SHP77 (cell line): ENCODE measurements around the gene RBPMS2.

Experiments
- DNase-seq, 2 experiments: peaks; one replicate each; lab custom pipeline; 2025; lab: John Stamatoyannopoulos, UW

RBPMS2 gene

DNA sequence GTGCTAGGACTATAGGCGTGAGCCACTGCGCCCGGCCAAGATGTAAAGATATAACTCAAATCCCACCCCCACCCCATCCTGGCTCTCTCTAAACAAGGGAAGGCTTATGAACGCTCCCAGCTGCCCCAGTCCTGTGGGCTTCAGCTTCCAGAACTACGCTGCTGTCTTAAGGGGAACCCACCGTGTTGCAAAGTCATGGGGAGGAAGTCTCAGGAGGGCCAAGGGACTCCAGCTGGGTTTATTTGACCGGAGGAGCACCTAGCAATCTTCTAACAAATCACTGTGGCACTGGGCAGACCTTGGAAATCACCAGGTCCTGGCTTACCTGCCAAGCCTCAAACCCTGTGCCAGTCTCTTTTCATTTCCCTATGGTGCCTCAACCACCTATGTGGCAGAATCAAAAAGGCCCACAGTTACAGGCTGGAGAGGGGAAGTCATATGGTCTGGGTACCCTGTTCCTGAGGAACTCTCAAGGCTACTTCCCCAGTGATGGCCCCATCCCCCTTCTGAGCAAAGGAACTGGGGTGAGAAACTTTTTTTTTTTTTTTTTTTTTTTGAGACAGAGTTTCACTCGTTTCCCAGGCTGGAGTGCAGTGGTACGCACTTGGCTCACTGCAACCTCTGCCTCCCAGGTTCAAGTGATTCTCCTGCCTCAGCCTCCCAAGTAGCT, 83.4 kb downstream of the RBPMS2 start:
- DNase-seq: no peak

- no peak for DNase-seq
Measured at GRCh38 chr15:64690578-64691296, 84.7 kb downstream of the RBPMS2 start.

GRCh38 chr15:64690008-64690407, 85.4 kb downstream of the RBPMS2 start:
- DNase-seq: no peak
